Neuronal stem cell (in vitro differentiated cells): Measurements from ENCODE around the gene SLC7A5.
A peak's percentile ranks its signal among the peaks of the same experiment; 100 is the strongest.

Experiments used
- DNase-seq: peaks from one replicate; pipeline ENCODE4 v3.0.0-alpha.2; 2013; ENCODE audit warnings: low spot score
- H2AFZ ChIP-seq: one replicate; pipeline ENCODE4 v1.6.1; 2013; ENCODE audit warnings: mild to moderate bottlenecking, low read length, inconsistent platforms
- H2AK5ac ChIP-seq: 2 replicates; pipeline ENCODE4 v1.6.1; 2013; ENCODE audit warnings: low read depth, mild to moderate bottlenecking, inconsistent platforms, low read length, moderate library complexity, mixed read lengths
- H2BK120ac ChIP-seq: 2 replicates; pipeline ENCODE4 v1.6.1; 2013; ENCODE audit warnings: low read depth, mild to moderate bottlenecking, inconsistent platforms, low read length, moderate library complexity, mixed read lengths
- H2BK12ac ChIP-seq: one replicate; pipeline ENCODE4 v1.6.1; 2013; ENCODE audit warnings: low read length, inconsistent platforms
- H2BK15ac ChIP-seq: 2 replicates; pipeline ENCODE4 v1.6.1; 2013; ENCODE audit warnings: mild to moderate bottlenecking, low read length, inconsistent platforms, mixed read lengths
- H2BK5ac ChIP-seq: one replicate; pipeline ENCODE4 v1.6.1; 2013; ENCODE audit warnings: inconsistent platforms, mild to moderate bottlenecking, low read length, moderate library complexity
- H3K14ac ChIP-seq: one replicate; pipeline ENCODE4 v1.6.1; 2013; ENCODE audit warnings: low read length, inconsistent platforms
- H3K18ac ChIP-seq: 2 replicates; pipeline ENCODE4 v1.6.1; 2013; ENCODE audit warnings: low read length, inconsistent platforms
- H3K23ac ChIP-seq: 2 replicates; pipeline ENCODE4 v1.6.1; 2013; ENCODE audit warnings: low read depth, mild to moderate bottlenecking, mixed read lengths, low read length, inconsistent platforms; ENCODE audit not compliant: poor library complexity
- H3K27ac ChIP-seq: replicated peaks from 3 replicates; pipeline ENCODE4 v1.5.1; 2013; ENCODE audit warnings: low read length, inconsistent platforms
- H3K27me3 ChIP-seq, 3 experiments: 2 replicates each; pipeline ENCODE4 v1.6.1; 2013; ENCODE audit warnings: low read length in 3 of 3, mild to moderate bottlenecking in 2 of 3, inconsistent platforms in 1 of 3, low read depth in 1 of 3, mixed read lengths in 1 of 3, moderate library complexity in 1 of 3; ENCODE audit not compliant: control insufficient read depth in 3 of 3, insufficient read depth in 3 of 3
- H3K36me3 ChIP-seq, 2 donors: replicated peaks in 1 of 2; 2 replicates each; pipeline ENCODE4 v1.6.1; 2013; ENCODE audit warnings: low read length in 2 of 2; ENCODE audit not compliant: control insufficient read depth in 2 of 2, insufficient read depth in 2 of 2
- H3K4ac ChIP-seq: 2 replicates; pipeline ENCODE4 v1.6.1; 2013; ENCODE audit warnings: inconsistent platforms, mild to moderate bottlenecking, low read length, moderate library complexity
- H3K4me1 ChIP-seq, 2 donors: 1 replicate in 1 of 2; 2 replicates in 1 of 2; pipeline ENCODE4 v1.6.1; 2013; ENCODE audit warnings: low read length in 2 of 2, low read depth in 1 of 2; ENCODE audit not compliant: control insufficient read depth in 2 of 2, insufficient read depth in 1 of 2
- H3K4me2 ChIP-seq: one replicate; pipeline ENCODE4 v1.6.1; 2013; ENCODE audit warnings: mild to moderate bottlenecking, low read length, inconsistent platforms; ENCODE audit not compliant: insufficient read depth, poor library complexity, severe bottlenecking
- H3K4me3 ChIP-seq, 2 donors: 2 replicates each; pipeline ENCODE4 v1.5.1; 2013; ENCODE audit warnings: low read length in 2 of 2, mild to moderate bottlenecking in 2 of 2, inconsistent platforms in 1 of 2, moderate library complexity in 1 of 2
- H3K79me1 ChIP-seq: one replicate; pipeline ENCODE4 v1.6.1; 2013; ENCODE audit warnings: low read depth, mild to moderate bottlenecking, inconsistent platforms, low read length, moderate library complexity
- H3K9ac ChIP-seq: one replicate; pipeline ENCODE4 v1.6.1; 2013; ENCODE audit warnings: mild to moderate bottlenecking, low read depth, low read length, inconsistent platforms; ENCODE audit not compliant: poor library complexity
- H3K9me3 ChIP-seq, 2 donors: replicated peaks in 1 of 2; 2 replicates each; pipeline versions ENCODE3 to v1.6.1; 2013; ENCODE audit warnings: low read length in 2 of 2, mild to moderate bottlenecking in 2 of 2, inconsistent platforms in 1 of 2, low read depth in 1 of 2, mixed read lengths in 1 of 2, moderate library complexity in 1 of 2; ENCODE audit not compliant: control insufficient read depth in 2 of 2, insufficient read depth in 1 of 2
- H4K8ac ChIP-seq: one replicate; pipeline ENCODE4 v1.6.1; 2013; ENCODE audit warnings: low read depth, mild to moderate bottlenecking, inconsistent platforms, low read length, moderate library complexity
- H4K91ac ChIP-seq: one replicate; pipeline ENCODE4 v1.6.1; 2013; ENCODE audit warnings: low read length, low read depth, mild to moderate bottlenecking, inconsistent platforms; ENCODE audit not compliant: poor library complexity
- WGBS, 2 donors: extraction: QIAGEN DNeasy Blood & Tissue Kit; methylation state at CpG; one replicate each; pipeline ENCODE4 v1.1.7; 2013; ENCODE audit warnings: missing lambda C conversion rate in 2 of 2, mixed read lengths in 1 of 2; ENCODE audit not compliant: insufficient read length in 2 of 2, insufficient replicate concordance in 1 of 2; ENCODE audit errors: extremely low coverage in 2 of 2; 5-methylcytosine and 5-hydroxymethylcytosine counted together

Gene SLC7A5

DNA sequence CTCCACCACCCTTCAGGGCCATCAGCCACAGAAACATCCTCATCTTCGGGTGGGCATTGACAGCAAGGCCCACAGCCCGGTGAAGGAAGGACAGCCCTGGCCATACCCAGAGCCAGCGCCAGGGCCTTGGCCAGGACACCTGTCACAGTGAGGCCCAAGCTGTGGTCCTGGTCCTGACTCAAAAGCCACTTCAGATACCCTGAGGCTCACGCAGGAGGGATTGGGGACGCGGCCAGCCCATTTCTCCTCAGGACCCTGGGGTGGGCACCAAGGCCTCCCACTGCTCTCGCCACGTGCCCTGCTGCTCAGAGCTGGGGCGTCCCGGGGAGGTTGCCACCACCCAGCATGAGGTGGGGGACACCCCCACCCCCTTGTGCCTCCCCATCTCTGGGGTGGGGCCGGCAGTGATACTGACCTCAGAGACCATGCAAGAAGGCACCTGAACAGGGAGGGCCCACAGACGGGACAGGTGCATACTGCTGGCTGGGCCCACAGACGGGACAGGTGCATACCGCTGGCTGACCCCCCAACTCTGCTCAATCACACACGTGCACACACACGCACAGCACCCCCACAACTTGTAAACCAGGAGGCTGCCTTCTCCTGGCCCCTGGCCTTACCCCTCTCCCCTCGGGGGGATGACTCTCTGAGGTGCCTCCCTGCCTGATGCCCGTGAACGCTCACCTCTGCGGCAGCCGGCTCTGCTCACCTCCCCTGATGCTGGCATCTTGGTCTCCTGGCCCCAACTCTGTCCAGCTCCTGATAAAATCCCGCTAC lies 14.2 kb downstream of the SLC7A5 start:
- Histone ChIP-seq H3K36me3 (peaks cover 5 to 15% of the 10 kb centered on the region in 2 donors), H3K4ac (no peak overlapping the region)

DNA sequence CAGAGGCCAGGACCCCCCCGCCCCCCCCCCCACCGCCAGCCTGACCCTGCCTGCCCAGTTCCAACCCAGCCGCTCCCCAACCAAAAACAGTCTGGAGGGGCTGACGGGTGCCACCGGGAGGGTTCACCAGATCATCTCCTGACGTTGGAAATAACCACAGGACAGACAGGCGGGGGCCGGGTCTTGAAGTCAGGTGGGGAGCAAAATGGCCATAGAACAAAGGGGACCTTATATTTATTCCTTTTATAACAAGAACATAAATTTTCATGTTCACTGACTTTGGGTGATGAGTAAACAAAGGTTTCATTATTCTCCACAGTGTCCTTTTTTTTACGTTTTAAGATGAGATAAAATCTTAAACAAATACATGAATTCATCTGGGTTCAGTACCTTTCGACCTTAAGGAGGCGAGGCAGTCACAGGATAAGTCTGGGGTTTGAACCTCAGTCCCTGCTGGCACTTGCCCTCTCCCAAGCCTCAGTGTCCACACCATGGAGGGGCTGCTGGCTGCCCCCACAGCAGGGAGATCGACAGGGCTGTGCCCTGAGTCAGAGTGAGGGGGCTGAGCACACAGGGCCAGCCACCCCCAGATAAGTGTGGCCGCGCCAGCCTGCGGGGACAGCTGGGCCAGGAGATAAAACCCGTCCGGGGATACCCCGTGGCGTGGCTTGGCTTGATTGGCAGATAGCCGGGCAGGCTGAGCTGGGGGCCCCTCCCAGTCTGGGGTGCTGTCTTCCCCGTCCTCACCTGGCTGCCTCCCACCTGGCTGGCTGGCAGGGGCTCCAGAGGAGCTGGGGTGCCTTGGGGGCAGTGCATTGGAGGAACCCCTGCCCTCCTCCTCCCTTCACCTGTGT lies 15.0 kb downstream of the SLC7A5 start:
- Histone ChIP-seq H3K79me1 (peaks cover 7% of the 10 kb centered on the region), H2BK12ac (no peak overlapping the region), H4K8ac (no peak overlapping the region), H2BK15ac (peak overlapping the region; percentile 27), H3K4me1 (peaks cover 13 to 25% of the 10 kb centered on the region in 2 donors), H4K91ac (no peak overlapping the region), H3K36me3 (peaks cover 5 to 20% of the 10 kb centered on the region in 2 donors), H3K4me3 (no peak overlapping the region), H3K9ac (no peak overlapping the region), H3K4me2 (peak overlapping the region; percentile 56), H3K14ac (no peak overlapping the region), H3K23ac (peak overlapping the region; percentile 29), H2AK5ac (no peak overlapping the region), H3K27ac (no peak overlapping the region), H2BK120ac (no peak overlapping the region), H3K4ac (no peak overlapping the region), H2AFZ (no peak overlapping the region), H2BK5ac (no peak overlapping the region), H3K18ac (peak overlapping the region; percentile 59), H3K9me3 (no peaks in the 10 kb centered on the region), H3K27me3 (no peaks in the 10 kb centered on the region)
- no peak for DNase-seq
- WGBS, 2 donors = no CpG with 5 or more reads among the region's 21 CpGs

More for the DNA sequence above, 14.2 kb downstream of the SLC7A5 start:
- Histone ChIP-seq H3K18ac (peak overlapping the region; percentile 59), H2BK120ac (no peak overlapping the region), H2BK12ac (peak overlapping the region; percentile 4), H3K79me1 (peaks cover 3% of the 10 kb centered on the region), H2AFZ (no peak overlapping the region), H2BK15ac (peak overlapping the region; percentile 27), H3K9me3 (no peaks in the 10 kb centered on the region), H3K4me1 (peaks cover 13 to 25% of the 10 kb centered on the region in 2 donors), H3K23ac (peak overlapping the region; percentile 16), H4K8ac (no peak overlapping the region), H3K27me3 (no peaks in the 10 kb centered on the region), H3K4me3 (no peak overlapping the region), H3K27ac (no peak overlapping the region), H2AK5ac (no peak overlapping the region), H2BK5ac (no peak overlapping the region), H4K91ac (no peak overlapping the region), H3K14ac (no peak overlapping the region), H3K4me2 (no peak overlapping the region), H3K9ac (no peak overlapping the region)
- DNase-seq = no peak
- WGBS, 2 donors = no CpG with 5 or more reads among the region's 22 CpGs

DNA sequence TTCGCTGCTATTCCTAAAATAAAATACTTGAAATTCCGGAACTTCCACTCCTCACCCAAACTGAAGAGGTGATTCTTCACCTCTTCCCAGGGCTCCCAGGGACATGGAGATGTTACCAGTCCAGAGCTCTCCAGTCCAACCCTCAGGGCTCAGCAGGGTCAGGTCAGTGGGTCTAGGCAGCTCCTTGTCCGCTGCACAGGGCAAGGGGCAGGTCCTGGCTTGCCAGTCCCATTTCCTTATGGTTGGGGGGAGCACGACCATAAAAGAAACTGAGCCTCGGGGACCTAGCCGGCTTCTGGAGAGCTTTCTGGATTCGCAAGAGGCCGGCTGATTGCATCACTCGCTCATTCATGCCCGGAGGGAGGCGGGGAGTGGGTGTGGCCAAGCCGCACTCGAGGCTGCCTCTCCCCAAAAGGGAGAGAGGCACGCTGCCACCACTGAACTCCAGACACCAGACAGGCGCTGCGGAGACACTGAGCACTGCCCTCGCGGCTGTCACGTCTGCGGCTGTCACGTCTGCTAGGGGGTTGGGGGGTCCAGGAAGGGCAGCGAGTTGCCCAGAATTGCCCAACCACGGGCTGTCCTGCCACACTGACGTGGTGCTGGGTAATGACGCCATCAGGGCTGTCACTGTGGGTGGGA lies 15.8 kb downstream of the SLC7A5 start:
- Histone ChIP-seq H4K8ac (no peak overlapping the region), H3K14ac (no peak overlapping the region), H3K4me3 (no peak overlapping the region), H3K36me3 (peaks cover 5 to 26% of the 10 kb centered on the region in 2 donors), H2BK5ac (no peak overlapping the region), H2BK12ac (no peak overlapping the region), H3K4ac (no peak overlapping the region), H3K27me3 (no peaks in the 10 kb centered on the region), H4K91ac (no peak overlapping the region), H2AFZ (peak overlapping the region; percentile 69), H3K79me1 (peaks cover 7% of the 10 kb centered on the region), H3K18ac (peak overlapping the region; percentile 59), H3K9ac (no peak overlapping the region), H2BK15ac (no peak overlapping the region), H3K4me1 (peaks cover 15 to 27% of the 10 kb centered on the region in 2 donors), H3K27ac (no peak overlapping the region), H3K23ac (peak overlapping the region; percentile 29), H3K9me3 (no peaks in the 10 kb centered on the region), H2AK5ac (no peak overlapping the region), H2BK120ac (no peak overlapping the region), H3K4me2 (peak overlapping the region; percentile 56)
- WGBS, 2 donors = no CpG with 5 or more reads among the region's 25 CpGs
- DNase-seq = peak; percentile 61
